Measurements from ENCODE around the gene ZYX.

GRCh38 chr7:143394777-143395176, 13.6 kb downstream of the ZYX start:
- no peak for TF ChIP-seq GABPA (IDR thresholded peaks at IDR 0.05; ENCODE audit: low read depth)
- no peak for TF ChIP-seq CTCF (IDR thresholded peaks at IDR 0.05)
- no peak for TF ChIP-seq RFX5 (IDR thresholded peaks at IDR 0.05; ENCODE audit: low read length)
- no peak for TF ChIP-seq REST (IDR thresholded peaks at IDR 0.05; ENCODE audit: low read depth, low read length)
- TF ChIP-seq EP300 (IDR thresholded peaks at IDR 0.05; ENCODE audit: borderline replicate concordance in 1 of 2, low read depth in 1 of 2, low read length in 1 of 2) = no peak
